ENCODE data around the gene ARPC2.
"Not testable (repeated sequence)": the region's sequence is repeated elsewhere in the genome, so short reads cannot be mapped to it uniquely, and the experiment has no call there.

Gene ARPC2

GRCh38 chr2:218216674-218217359 is at the start of gene ARPC2:
ARPC2 (plus strand) TSS chr2:218217189; CDS start chr2:218217471, 282 bp downstream.
- peak; percentile 79 to 87 for DNase-seq

DNA sequence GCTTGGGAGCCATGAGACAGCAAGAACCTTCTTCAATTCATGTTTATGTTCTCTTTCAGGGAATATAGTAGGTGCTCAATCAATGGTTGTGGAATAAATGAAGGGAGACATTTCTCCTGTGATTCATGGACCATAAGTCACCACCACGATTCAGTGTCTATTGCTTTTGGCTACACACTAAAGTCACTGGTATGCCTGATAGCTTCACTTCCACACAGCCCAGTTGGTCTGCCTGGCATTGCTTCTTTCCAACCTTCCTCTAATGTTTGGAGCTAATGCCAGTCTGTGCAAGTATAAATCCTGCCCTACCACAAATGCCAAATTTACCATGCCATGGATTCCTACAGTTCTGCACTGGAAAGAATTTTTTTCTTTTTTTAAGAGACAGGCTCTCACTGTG is 49.0 kb upstream of the ARPC2 start:
- no peak for DNase-seq

DNA sequence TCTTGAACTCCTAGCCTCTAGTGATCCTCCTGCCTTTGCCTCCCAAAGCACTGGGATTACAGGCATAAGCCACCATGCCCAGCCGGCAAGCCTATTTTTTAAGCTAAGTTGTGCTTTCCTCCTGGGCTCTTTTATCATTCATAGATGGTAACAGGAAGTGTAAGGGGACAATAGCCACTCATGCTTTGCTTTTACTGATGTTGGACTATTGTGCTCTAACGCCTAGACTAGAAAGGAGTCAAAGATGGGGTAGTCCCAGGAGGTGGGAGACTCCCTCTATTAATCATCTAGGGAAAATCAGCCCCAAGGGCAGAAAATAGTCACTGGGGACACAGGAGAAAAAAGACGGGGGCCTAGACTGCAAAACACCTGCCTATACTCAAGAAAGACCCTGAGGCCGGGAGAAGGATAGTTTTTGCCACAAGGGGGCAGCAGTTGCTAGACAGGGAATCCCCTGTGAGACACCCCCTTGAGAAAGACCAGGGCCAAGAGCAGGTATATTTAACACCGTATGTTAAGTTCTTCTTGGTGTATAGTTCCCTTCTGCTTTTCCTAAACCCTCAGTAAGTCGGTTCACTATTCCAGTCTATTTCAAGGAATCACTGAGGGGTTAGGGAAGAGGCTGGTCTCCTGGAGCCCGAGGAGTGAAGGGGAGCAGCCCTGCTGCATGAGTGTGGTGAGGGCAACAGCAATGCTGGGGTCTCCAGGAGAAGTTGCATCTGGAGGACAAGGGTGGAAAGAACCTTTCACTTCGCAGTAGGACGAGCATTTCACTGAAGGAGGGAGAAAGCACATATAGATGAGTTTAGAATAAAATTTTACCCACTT is 48.1 kb upstream of the ARPC2 start:
- peak in 1 of 2 donors; percentile 5 for DNase-seq

DNA sequence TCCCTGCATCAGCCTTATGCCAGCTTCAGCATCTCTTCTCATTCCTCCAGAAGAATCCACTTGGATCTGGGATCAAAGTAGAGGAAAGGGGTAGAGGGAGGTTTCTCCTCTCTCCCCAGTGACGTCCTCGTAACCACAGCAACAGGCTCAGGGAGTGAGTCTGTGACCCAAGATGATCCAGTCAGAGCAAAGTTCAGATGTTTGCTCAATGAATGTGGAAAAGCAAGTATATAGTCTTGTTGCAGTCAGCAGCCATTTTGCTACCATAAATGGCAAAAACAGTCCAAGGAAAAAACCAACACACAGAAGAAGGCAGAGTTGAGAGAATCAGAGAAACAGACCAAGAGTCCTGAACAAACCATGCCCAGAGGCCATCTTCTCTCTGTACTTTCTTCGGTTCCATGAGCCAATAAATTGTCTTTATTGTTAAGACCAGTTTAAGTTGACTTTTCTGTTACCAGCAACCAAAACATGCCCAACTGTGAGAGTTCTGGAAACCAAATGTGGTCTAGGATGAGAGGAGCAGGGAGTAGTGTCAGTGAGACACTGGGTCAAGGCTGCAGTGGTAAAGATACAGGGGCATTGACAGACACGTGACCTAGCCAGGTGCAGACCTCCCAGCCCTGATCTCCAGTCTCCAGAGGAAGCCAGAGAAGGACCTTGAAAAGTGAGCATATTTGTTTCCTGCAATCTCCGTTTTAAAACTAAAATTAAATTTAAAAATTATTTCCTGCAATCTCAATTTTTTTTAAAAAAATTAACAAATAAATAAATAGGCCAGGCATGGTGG is 47.0 kb upstream of the ARPC2 start:
- DNase-seq: no peak

DNA sequence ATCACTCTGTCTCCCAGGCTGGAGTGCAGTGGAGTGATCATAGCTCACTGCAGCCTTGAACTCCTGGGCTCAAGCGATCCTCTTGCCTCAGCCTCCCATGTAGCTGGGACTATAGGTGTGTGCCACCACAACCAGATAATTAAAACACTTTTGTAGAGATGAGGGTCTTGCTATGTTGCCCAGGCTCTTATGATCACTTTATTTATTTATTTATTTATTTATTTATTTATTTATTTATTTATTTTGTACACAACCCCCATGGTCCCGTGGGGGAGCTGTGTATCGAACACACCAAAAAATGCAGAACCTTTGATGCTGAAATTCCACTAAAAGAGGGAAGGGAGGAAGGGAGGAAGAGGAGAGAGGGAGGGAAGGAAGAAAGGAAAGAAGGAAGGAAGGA is 45.2 kb upstream of the ARPC2 start:
- not testable (repeated sequence) for DNase-seq

DNA sequence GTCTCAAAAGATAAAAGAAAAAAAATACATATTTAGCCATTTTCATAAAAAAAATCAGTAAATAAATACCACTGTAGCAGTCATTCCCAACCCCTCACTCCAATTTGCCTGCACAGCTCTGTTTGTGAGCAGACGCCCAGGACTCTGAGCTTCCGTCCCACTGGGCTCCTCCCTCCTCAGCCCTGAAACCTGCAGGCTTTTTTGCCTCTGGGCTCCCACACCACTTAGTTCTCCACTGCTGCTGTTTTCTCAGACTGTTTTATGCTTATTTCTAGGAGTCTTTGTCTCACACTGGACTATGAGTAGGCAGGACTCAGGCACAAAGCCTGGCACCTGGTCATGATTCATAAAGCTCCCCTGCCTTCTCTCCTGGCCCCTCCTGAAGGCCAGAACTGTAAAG is 44.1 kb upstream of the ARPC2 start:
- no peak for DNase-seq

DNA sequence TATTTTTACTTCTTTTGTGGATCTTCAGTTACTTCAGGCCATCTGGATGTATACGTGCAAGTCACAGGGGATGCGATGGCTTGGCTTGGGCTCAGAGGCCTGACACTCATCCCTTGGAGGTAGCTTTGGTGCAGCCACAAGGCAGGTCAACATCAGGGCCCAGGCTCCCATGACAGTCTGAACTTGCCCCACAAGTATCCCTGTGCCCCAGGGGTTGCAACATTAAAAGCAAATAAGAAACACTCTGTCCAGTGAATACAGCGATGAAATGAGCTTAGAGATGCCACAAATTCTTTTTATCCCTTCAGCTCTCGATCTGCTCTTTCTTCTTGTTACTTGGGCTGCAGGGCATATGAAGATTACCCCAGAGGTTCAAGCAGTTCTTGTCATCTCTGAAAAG is 37.2 kb upstream of the ARPC2 start:
- DNase-seq: no peak

GRCh38 chr2:218180467-218181114 is 36.4 kb upstream of the ARPC2 start:
- DNase-seq: no peak

GRCh38 chr2:218184331-218184730 is 32.7 kb upstream of the ARPC2 start:
- no peak for DNase-seq

GRCh38 chr2:218186355-218186766 is 30.6 kb upstream of the ARPC2 start:
- DNase-seq: peak; percentile 7 to 65

GRCh38 chr2:218186876-218187275 is 30.1 kb upstream of the ARPC2 start:
- DNase-seq: no peak

- no peak for DNase-seq
Measured at GRCh38 chr2:218187296-218188015, 29.5 kb upstream of the ARPC2 start.

DNA sequence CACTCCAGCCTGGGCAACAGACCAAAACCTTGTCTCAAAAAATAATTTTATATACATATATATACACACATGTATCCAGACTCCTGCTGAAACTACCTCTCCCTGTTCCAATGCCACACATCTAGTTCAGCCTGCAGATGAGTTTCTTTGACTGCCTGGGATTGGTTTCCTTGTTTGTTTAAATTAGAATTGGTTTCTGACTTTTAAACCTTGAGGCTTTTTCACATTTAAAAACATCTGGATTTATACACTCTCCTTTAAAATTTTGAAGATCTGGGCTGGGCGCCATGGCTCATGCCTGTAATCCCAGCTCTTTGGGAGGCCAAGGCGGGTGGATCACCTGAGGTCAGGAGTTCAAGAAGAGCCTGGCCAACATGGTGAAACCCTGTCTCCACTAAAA is 28.5 kb upstream of the ARPC2 start:
- DNase-seq: no peak

GRCh38 chr2:218192902-218193430 is 24.0 kb upstream of the ARPC2 start:
- no peak for DNase-seq

- no peak for DNase-seq
Measured at GRCh38 chr2:218193701-218194100, 23.3 kb upstream of the ARPC2 start.

GRCh38 chr2:218194880-218195279 is 22.1 kb upstream of the ARPC2 start:
- no peak for DNase-seq

- no peak for DNase-seq
Measured at GRCh38 chr2:218196974-218197373, 20.0 kb upstream of the ARPC2 start.

- no peak for DNase-seq
Measured at GRCh38 chr2:218202266-218202665, 14.7 kb upstream of the ARPC2 start.

GRCh38 chr2:218209078-218209477 is 7.9 kb upstream of the ARPC2 start:
- no peak for DNase-seq

GRCh38 chr2:218214116-218214515 is 2.9 kb upstream of the ARPC2 start:
- no peak for DNase-seq

DNA sequence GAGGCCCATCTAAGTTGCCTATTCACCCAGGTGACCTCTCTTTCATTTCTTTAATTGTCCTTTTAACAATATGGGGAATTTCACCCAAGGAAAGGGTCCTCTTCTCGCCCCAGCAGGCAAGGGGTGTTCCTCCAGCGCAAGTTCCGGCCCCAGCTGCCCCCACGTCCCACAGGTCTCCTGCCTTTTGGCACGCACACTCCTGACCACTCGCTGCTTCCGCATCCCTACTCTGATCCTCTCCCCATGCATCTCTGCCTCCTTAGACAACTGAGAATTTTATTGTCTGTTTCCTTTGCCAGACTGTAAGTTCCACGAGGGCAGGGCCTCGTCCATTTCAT is 684 bp upstream of the ARPC2 start:
- DNase-seq: no peak
